SK-N-SH (cell line): ENCODE data around the gene BAG3. TPM values are rescaled to one million over a fixed set of nuclear protein-coding genes. Genes with fewer than 3 reads are reported as not detected.

Experiments
- CTCF ChIA-PET: fragments of 300-600, 350-600 bp; formaldehyde crosslinking; extraction: SDS; loops from one replicate; lab custom pipeline; 2021; lab: Yijun Ruan, JAX
- POLR2A ChIA-PET: fragments of 350-600 bp; sonication (Branson Sonifier 250); formaldehyde crosslinking; extraction: SDS; loops from one replicate; lab custom pipeline; 2020; ENCODE audit warnings: antibody characterized with exemption, inconsistent platforms; lab: Yijun Ruan, JAX
- DNase-seq: peaks from one replicate; pipeline ENCODE4 v3.0.0; 2012
- H2AFZ ChIP-seq: fragments of 200-600 bp; sonication (generic); 2 replicates; pipeline ENCODE4 v1.8.1; 2016; ENCODE audit warnings: antibody characterized with exemption, mild to moderate bottlenecking, low read depth
- H3F3A ChIP-seq: fragments of 200-600 bp; sonication (generic); replicated peaks from 2 replicates; pipeline ENCODE3; 2016; ENCODE audit warnings: antibody characterized with exemption, mild to moderate bottlenecking; ENCODE audit not compliant: insufficient read depth
- H3K27ac ChIP-seq, 2 experiments: fragments of 200-500 bp in 1 of 2; fragments of 200-600 bp in 1 of 2; sonication (Bioruptor generic) in 1 of 2; sonication (generic), shearing (Covaris generic) in 1 of 2; 2 replicates each; pipeline versions ENCODE4 v1.5.1 to v1.6.1; 2014 to 2016; ENCODE audit warnings: low read depth in 2 of 2, inconsistent platforms in 1 of 2, low read length in 1 of 2, mild to moderate bottlenecking in 1 of 2, mixed read lengths in 1 of 2
- H3K27me3 ChIP-seq: fragments of 200-600 bp; sonication (generic), shearing (Covaris generic); 2 replicates; pipeline ENCODE4 v1.6.1; 2016; ENCODE audit warnings: mixed run types; ENCODE audit not compliant: insufficient read depth
- H3K36me3 ChIP-seq, 2 experiments: fragments of 200-500 bp in 1 of 2; fragments of 200-600 bp in 1 of 2; sonication (Bioruptor generic) in 1 of 2; sonication (generic) in 1 of 2; replicated peaks in 1 of 2; 2 replicates each; pipeline versions ENCODE3 to v1.5.1; 2014 to 2016; ENCODE audit warnings: low read length in 1 of 2, mild to moderate bottlenecking in 1 of 2; ENCODE audit not compliant: insufficient read depth in 2 of 2, control insufficient read depth in 1 of 2
- H3K4me1 ChIP-seq, 2 experiments: fragments of 200-500 bp in 1 of 2; fragments of 200-600 bp in 1 of 2; sonication (Bioruptor generic) in 1 of 2; sonication (generic), shearing (Covaris generic) in 1 of 2; 2 replicates each; pipeline versions ENCODE4 v1.5.1 to v1.6.1; 2014 to 2016; ENCODE audit warnings: low read depth in 1 of 2, low read length in 1 of 2, mixed run types in 1 of 2; ENCODE audit not compliant: insufficient read depth in 2 of 2, control insufficient read depth in 1 of 2
- H3K4me2 ChIP-seq: fragments of 200-600 bp; sonication (generic), shearing (Covaris generic); 2 replicates; pipeline ENCODE4 v1.6.1; 2017; ENCODE audit warnings: mixed run types
- H3K4me3 ChIP-seq, 2 experiments: fragments of 200-500 bp in 1 of 2; fragments of 200-600 bp in 1 of 2; sonication (Bioruptor generic) in 1 of 2; sonication (generic), shearing (Covaris generic) in 1 of 2; 2 replicates each; pipeline versions ENCODE4 v1.5.1 to v1.8.1; 2014 to 2016; ENCODE audit warnings: low read depth in 2 of 2, inconsistent platforms in 1 of 2, low read length in 1 of 2, mild to moderate bottlenecking in 1 of 2, mixed read lengths in 1 of 2, moderate library complexity in 1 of 2
- H3K79me2 ChIP-seq: fragments of 200-600 bp; sonication (generic); 2 replicates; pipeline ENCODE4 v1.8.1; 2017; ENCODE audit warnings: mild to moderate bottlenecking; ENCODE audit not compliant: insufficient read depth
- H3K9ac ChIP-seq: fragments of 200-600 bp; sonication (generic); 2 replicates; pipeline ENCODE4 v1.6.1; 2017; ENCODE audit warnings: mixed run types
- H3K9me2 ChIP-seq: fragments of 200-600 bp; sonication (generic); 2 replicates; pipeline ENCODE4 v1.6.1; 2017; ENCODE audit warnings: mixed run types
- H3K9me3 ChIP-seq: fragments of 200-600 bp; sonication (generic); 2 replicates; pipeline ENCODE4 v1.6.1; 2017; ENCODE audit warnings: mixed run types, mild to moderate bottlenecking, moderate library complexity
- H4K20me1 ChIP-seq: fragments of 200-600 bp; sonication (generic); 2 replicates; pipeline ENCODE4 v1.6.1; 2017; ENCODE audit warnings: mild to moderate bottlenecking, mixed run types; ENCODE audit not compliant: insufficient read depth
- EP300 ChIP-seq, 2 experiments: IDR thresholded peaks; 2 replicates each; pipeline versions ENCODE4 v1.4.0 to v1.6.1; 2012; ENCODE audit warnings: borderline replicate concordance in 1 of 2, low read depth in 1 of 2, low read length in 1 of 2
- FOSL2 ChIP-seq: IDR thresholded peaks from 2 replicates; pipeline ENCODE4 v1.4.0; 2012; ENCODE audit warnings: low read depth, mild to moderate bottlenecking, moderate library complexity, borderline replicate concordance
- GABPA ChIP-seq: IDR thresholded peaks from 2 replicates; pipeline ENCODE4 v1.4.0; 2012; ENCODE audit warnings: low read depth, mild to moderate bottlenecking
- MEF2A ChIP-seq: IDR thresholded peaks from 2 replicates; pipeline ENCODE4 v1.4.0; 2012; ENCODE audit warnings: low read depth, borderline replicate concordance
- RCOR1 ChIP-seq: fragments of 150-350 bp; IDR thresholded peaks from 2 replicates; pipeline ENCODE4 v1.6.1; 2017; ENCODE audit warnings: antibody characterized with exemption, low read length
- REST ChIP-seq: IDR thresholded peaks from 2 replicates; pipeline ENCODE4 v1.6.1; 2012; ENCODE audit warnings: mild to moderate bottlenecking, low read depth, low read length, moderate library complexity
- RFX5 ChIP-seq: IDR thresholded peaks from 2 replicates; pipeline ENCODE4 v1.6.1; 2012; ENCODE audit warnings: mild to moderate bottlenecking, improper control_type of control experiment, low read length
- RXRA ChIP-seq: IDR thresholded peaks from 2 replicates; pipeline ENCODE4 v1.4.0; 2012; ENCODE audit warnings: low read depth, mild to moderate bottlenecking, borderline replicate concordance
- SMC3 ChIP-seq: IDR thresholded peaks from 2 replicates; pipeline ENCODE4 v1.6.1; 2012; ENCODE audit warnings: low read depth, low read length, improper control_type of control experiment
- TAF1 ChIP-seq: IDR thresholded peaks from 2 replicates; pipeline ENCODE4 v1.6.1; 2012; ENCODE audit warnings: low read depth, mild to moderate bottlenecking, low read length, moderate library complexity, borderline replicate concordance
- USF2 ChIP-seq: fragments of 150-350 bp; IDR thresholded peaks from 2 replicates; pipeline ENCODE4 v1.6.1; 2017; ENCODE audit warnings: antibody characterized with exemption, low read length, low read depth, borderline replicate concordance
- YY1 ChIP-seq: IDR thresholded peaks from 2 replicates; pipeline ENCODE4 v1.4.0; 2012; ENCODE audit warnings: low read depth, mild to moderate bottlenecking
- WGBS: methylation state at CpG from one replicate; pipeline ENCODE4 v1.1.6; 2017; ENCODE audit warnings: low lambda C conversion rate; 5-methylcytosine and 5-hydroxymethylcytosine counted together
- polyA plus RNA-seq, 3 experiments: library from polyadenylated mRNA; depleted of rRNA; stranded (reverse); fragments of >200 nt; gene quantifications; 2 replicates each; pipeline ENCODE4 v1.2.3, GENCODE V29; 2012
- TF ChIP-seq, protein P1 (sequence below): fragments of 150-350 bp; IDR thresholded peaks from 2 replicates; pipeline ENCODE4 v1.6.1; 2016; ENCODE audit warnings: mild to moderate bottlenecking, low read depth, low read length
- TF ChIP-seq, protein P2 (sequence below): IDR thresholded peaks from 2 replicates; pipeline ENCODE4 v1.4.0; 2012; ENCODE audit warnings: low read depth, borderline replicate concordance
- TF ChIP-seq, protein P3 (sequence below): IDR thresholded peaks from 2 replicates; pipeline ENCODE4 v1.4.0; 2012; ENCODE audit warnings: low read depth, borderline replicate concordance

BAG3 gene
- polyA plus RNA-seq, 1 of the 3 experiments (the other 2 are of a cell fraction): 9.2 TPM

DNA sequence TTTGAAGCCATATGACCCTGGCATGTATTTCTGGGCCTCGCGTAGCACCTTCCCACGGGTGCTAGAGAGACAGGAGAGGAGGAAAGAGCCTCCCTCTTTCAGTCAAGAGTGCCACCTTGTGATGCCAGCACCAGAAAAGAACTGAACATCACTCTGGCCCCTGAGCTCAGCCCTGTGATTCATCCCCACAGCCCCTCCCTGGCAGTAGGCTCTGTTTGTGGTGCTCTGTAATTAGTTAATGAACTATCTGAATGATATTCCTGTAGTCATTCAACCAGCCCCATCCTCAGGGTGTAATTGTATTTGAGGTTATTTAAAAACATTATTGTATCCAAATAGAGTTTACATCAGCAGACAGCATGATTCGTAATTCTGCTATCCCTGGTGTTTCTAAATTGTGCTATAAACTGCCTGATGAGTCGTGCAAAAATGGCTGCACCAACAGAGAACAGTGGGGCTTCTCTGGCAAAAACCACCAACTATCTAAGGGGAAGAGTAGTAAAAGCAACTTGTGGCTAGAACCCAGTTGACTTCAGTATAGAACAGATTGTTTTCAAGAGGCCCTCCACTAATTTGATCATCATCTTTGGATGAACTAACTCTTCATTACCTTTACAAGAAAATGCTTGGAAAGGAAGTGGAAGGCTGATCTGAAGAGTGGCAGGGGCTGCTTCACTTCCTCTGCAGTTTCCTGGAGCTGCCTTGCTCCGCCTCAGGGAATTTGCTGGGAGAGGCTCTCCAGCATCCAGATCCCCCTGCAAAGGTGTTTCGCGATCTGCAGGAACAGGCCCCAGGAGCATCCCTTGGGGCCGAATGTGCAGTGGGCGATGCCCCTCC, 30.7 kb upstream of the BAG3 start:
- no peak for DNase-seq
- no peaks in the 10 kb centered on the region for H3K9me2 ChIP-seq
- peak overlapping the region in 1 of 2 experiments; percentile 32; a peak in 2 of 4 replicates for H3K27ac ChIP-seq
- H3K36me3 ChIP-seq: no peaks in the 10 kb centered on the region
- 76% methylated on average over 10 of the region's 10 CpGs for WGBS
- TF ChIP-seq SMC3 (no peak), FOSL2 (peak; percentile 30; the same call in 1 of the 2 replicates), RXRA (no peak), GABPA (no peak), TAF1 (peak; percentile 7; the same call in 1 of the 2 replicates), YY1 (peak; percentile 63; the same call in 1 of the 2 replicates), EP300 (IDR thresholded peaks at IDR 0.05; ENCODE audit: borderline replicate concordance in 1 of 2, low read depth in 1 of 2, low read length in 1 of 2) (no peak), RFX5 (no peak)
- TF ChIP-seq, protein P1, sequence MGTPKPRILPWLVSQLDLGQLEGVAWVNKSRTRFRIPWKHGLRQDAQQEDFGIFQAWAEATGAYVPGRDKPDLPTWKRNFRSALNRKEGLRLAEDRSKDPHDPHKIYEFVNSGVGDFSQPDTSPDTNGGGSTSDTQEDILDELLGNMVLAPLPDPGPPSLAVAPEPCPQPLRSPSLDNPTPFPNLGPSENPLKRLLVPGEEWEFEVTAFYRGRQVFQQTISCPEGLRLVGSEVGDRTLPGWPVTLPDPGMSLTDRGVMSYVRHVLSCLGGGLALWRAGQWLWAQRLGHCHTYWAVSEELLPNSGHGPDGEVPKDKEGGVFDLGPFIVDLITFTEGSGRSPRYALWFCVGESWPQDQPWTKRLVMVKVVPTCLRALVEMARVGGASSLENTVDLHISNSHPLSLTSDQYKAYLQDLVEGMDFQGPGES: no peak
- TF ChIP-seq, protein P2, sequence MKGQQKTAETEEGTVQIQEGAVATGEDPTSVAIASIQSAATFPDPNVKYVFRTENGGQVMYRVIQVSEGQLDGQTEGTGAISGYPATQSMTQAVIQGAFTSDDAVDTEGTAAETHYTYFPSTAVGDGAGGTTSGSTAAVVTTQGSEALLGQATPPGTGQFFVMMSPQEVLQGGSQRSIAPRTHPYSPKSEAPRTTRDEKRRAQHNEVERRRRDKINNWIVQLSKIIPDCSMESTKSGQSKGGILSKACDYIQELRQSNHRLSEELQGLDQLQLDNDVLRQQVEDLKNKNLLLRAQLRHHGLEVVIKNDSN: no peak
- TF ChIP-seq, all 33 proteins: peak for 3
- Histone ChIP-seq H2AFZ (peak overlapping the region; percentile 75; the same call in 1 of the 2 replicates), H3K79me2 (no peaks in the 10 kb centered on the region), H3K4me3 (no peak overlapping the region), H3F3A (peaks cover 12% of the 10 kb centered on the region), H3K27me3 (no peaks in the 10 kb centered on the region), H3K4me2 (no peak overlapping the region), H3K9me3 (no peaks in the 10 kb centered on the region), H4K20me1 (no peaks in the 10 kb centered on the region), H3K9ac (no peak overlapping the region), H3K4me1 (peaks cover 11% of the 10 kb centered on the region in 2 experiments; a peak in 3 of 4 replicates)
- ChIA-PET POLR2A (no interaction called here), CTCF (interaction anchor here (1.4 kb wide), 1 partner anchor 12 kb away, joined by 4 read pairs; no protein-coding TSS in a partner anchor)

DNA sequence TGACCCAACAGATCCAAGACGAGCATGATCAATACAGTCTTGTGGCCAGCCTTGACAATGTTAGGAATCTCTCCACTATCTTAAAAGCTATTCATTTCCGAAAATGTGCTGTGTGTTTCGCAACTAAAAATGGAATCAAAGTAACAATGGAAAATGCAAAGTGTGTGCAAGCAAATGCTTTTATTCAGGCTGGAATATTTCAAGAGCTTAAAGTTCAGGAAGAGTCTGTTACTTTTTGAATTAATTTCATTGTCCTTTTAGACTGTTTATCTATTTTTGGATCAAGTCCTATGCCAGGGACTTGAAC, 30.1 kb upstream of the BAG3 start:
- DNase-seq: no peak
- ChIA-PET POLR2A (no interaction called here), CTCF (interaction anchor here (1.4 kb wide), 1 partner anchor 12 kb away, joined by 4 read pairs; no protein-coding TSS in a partner anchor)
- Histone ChIP-seq H3K9ac (no peak overlapping the region), H3K79me2 (no peaks in the 10 kb centered on the region), H3K4me2 (no peak overlapping the region), H3K4me1 (peaks cover 11% of the 10 kb centered on the region in 2 experiments; a peak in 3 of 4 replicates), H4K20me1 (no peaks in the 10 kb centered on the region), H3K27me3 (no peaks in the 10 kb centered on the region), H3K4me3 (no peak overlapping the region), H3K27ac (peak overlapping the region in 1 of 2 experiments; percentile 32; a peak in 2 of 4 replicates), H2AFZ (no peak overlapping the region), H3K9me2 (no peaks in the 10 kb centered on the region), H3K9me3 (no peaks in the 10 kb centered on the region), H3F3A (peaks cover 12% of the 10 kb centered on the region), H3K36me3 (no peaks in the 10 kb centered on the region)
- WGBS: 83% methylated on average over 3 of the region's 3 CpGs
- TF ChIP-seq, protein P3, sequence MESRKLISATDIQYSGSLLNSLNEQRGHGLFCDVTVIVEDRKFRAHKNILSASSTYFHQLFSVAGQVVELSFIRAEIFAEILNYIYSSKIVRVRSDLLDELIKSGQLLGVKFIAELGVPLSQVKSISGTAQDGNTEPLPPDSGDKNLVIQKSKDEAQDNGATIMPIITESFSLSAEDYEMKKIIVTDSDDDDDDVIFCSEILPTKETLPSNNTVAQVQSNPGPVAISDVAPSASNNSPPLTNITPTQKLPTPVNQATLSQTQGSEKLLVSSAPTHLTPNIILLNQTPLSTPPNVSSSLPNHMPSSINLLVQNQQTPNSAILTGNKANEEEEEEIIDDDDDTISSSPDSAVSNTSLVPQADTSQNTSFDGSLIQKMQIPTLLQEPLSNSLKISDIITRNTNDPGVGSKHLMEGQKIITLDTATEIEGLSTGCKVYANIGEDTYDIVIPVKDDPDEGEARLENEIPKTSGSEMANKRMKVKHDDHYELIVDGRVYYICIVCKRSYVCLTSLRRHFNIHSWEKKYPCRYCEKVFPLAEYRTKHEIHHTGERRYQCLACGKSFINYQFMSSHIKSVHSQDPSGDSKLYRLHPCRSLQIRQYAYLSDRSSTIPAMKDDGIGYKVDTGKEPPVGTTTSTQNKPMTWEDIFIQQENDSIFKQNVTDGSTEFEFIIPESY: no peak
- no peak for TF ChIP-seq SMC3
- no peak for TF ChIP-seq USF2
- TF ChIP-seq REST: no peak
- TF ChIP-seq MEF2A: no peak
- TF ChIP-seq RCOR1: no peak
- TF ChIP-seq EP300 (IDR thresholded peaks at IDR 0.05; ENCODE audit: borderline replicate concordance in 1 of 2, low read depth in 1 of 2, low read length in 1 of 2): no peak
